ENCODE measurements around the gene IQSEC3. TPM values are rescaled to one million over a fixed set of nuclear protein-coding genes. Genes with fewer than 3 reads are reported as not detected.
"Not testable (repeated sequence)": the region's sequence is repeated elsewhere in the genome, so short reads cannot be mapped to it uniquely, and the experiment has no call there.

Gene IQSEC3
- total RNA-seq, 1 experiment from 2014 or later: 0.55 TPM

DNA sequence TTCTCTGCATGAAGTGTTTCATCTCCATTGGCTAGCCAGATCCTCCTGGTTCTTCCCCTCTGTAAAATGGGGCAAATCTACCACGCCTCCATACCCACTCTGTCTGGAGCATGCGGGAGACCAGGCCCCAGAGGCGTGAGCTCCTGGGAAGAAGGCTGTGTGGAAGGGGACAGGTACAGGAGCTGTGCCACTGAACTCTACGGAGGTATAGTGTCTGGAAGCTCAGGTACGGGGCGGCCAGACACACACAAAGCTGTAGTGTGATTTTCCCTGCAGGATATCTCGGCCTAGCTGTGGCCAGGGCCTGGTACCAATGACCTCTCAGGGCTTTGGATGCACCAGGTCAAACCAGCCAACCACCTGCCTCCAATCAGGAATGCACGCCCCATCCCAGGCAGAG is 10.0 kb downstream of the IQSEC3 start:
- not testable (repeated sequence) for H3K4me3 Mint-ChIP-seq
- no CpG with 5 or more reads among the region's 8 CpGs for WGBS (ENCODE audit: extremely low coverage, insufficient read length, low lambda C conversion rate)

DNA sequence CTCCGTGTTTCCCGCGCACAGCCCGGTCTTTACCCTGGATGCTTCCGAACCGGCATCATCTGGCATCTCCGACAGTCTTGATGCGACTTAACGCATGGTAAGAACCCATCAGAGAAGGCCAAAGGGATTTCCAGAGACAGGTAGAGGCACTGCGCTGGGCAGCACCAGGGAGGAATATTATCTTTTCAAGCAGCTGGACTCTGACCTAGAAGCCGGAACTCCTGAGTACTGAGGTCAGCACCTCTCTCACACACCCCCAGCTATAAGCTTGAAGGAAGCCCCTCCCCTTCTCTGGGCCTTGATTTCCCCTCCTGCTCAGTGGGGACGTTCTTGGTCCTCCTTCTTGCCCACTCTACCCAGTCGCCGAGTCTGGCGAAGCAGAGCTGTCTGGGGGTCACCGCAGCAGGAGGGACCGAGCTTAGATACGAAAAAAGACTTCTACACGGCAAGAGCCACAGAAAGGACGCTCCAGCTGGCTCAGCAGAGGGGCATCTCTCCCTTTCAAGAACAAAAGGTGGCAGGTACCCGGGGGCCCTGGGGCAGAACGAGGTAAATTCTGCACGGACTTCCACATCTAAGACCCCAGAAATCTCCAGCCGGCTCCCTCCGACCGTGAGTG is 10.6 kb downstream of the IQSEC3 start:
- H2BK20ac ChIP-seq (ENCODE audit: low read depth, low read length, poor library complexity, severe bottlenecking); H3K4ac ChIP-seq (ENCODE audit: low read depth, low read length); DNase-seq; H2BK5ac ChIP-seq (ENCODE audit: insufficient read length, low read length); H4K5ac ChIP-seq (ENCODE audit: insufficient read length, low read depth, low read length); H3K23me2 ChIP-seq (ENCODE audit: insufficient read length, low read depth, low read length, poor library complexity, severe bottlenecking); H3K18ac ChIP-seq (ENCODE audit: insufficient read length, low read depth, low read length); H3T11ph ChIP-seq (ENCODE audit: low read length); H3K14ac ChIP-seq (ENCODE audit: insufficient read depth, low read length); H3K27me3 ChIP-seq (ENCODE audit: insufficient read depth, low read length); H3K23ac ChIP-seq (ENCODE audit: insufficient read length, low read depth, low read length); H3K27ac ChIP-seq (ENCODE audit: insufficient read length, low read depth, low read length); H2BK15ac ChIP-seq (ENCODE audit: low read depth, low read length); H2AFZ ChIP-seq (ENCODE audit: low read length); H3K9me3 ChIP-seq (ENCODE audit: control insufficient read depth, low read depth, low read length); H3K4me2 ChIP-seq (ENCODE audit: insufficient read depth, insufficient read length, low read length); H2BK120ac ChIP-seq (ENCODE audit: low read depth, low read length, poor library complexity, severe bottlenecking); H4K91ac ChIP-seq (ENCODE audit: insufficient read length, low read depth, low read length); H3K27ac Mint-ChIP-seq; H3K56ac ChIP-seq (ENCODE audit: insufficient read length, low read depth, low read length); H3K9me3 Mint-ChIP-seq; H3K36me3 Mint-ChIP-seq (ENCODE audit: insufficient read depth in 1 of 3, low read depth in 3 of 3); H3K4me3 Mint-ChIP-seq; H2BK12ac ChIP-seq (ENCODE audit: insufficient read length, low read depth, low read length); H3K9ac ChIP-seq (ENCODE audit: extremely low read depth, insufficient read length, low read length); H3K79me1 ChIP-seq (ENCODE audit: insufficient read depth, low read depth, low read length, poor library complexity, severe bottlenecking); H3K79me2 ChIP-seq (ENCODE audit: insufficient read depth, low read length); H2AK5ac ChIP-seq (ENCODE audit: insufficient read length, low read length); H3K4me1 ChIP-seq (ENCODE audit: insufficient read depth, low read length); H4K8ac ChIP-seq (replicated peaks; ENCODE audit: insufficient read length, low read depth, low read length); H4K20me1 ChIP-seq (ENCODE audit: control insufficient read depth, insufficient read depth, insufficient read length): not testable (repeated sequence)
- peaks cover 66% of the 10 kb centered on the region for H3K27me3 Mint-ChIP-seq (ENCODE audit: low read depth)
- no CpG with 5 or more reads among the region's 26 CpGs for WGBS (ENCODE audit: extremely low coverage, insufficient read length, low lambda C conversion rate)
- H3K4me1 Mint-ChIP-seq: peaks cover 9 to 14% of the 10 kb centered on the region in 2 experiments; a peak in 3 of 4 replicates

More for the DNA sequence above, 10.0 kb downstream of the IQSEC3 start:
- H3K4ac ChIP-seq (ENCODE audit: low read depth, low read length); H3K9ac ChIP-seq (ENCODE audit: extremely low read depth, insufficient read length, low read length); H4K5ac ChIP-seq (ENCODE audit: insufficient read length, low read depth, low read length); H4K8ac ChIP-seq (replicated peaks; ENCODE audit: insufficient read length, low read depth, low read length); H3T11ph ChIP-seq (ENCODE audit: low read length); H3K27me3 ChIP-seq (ENCODE audit: insufficient read depth, low read length); H3K79me1 ChIP-seq (ENCODE audit: insufficient read depth, low read depth, low read length, poor library complexity, severe bottlenecking); H3K79me2 ChIP-seq (ENCODE audit: insufficient read depth, low read length); H2BK15ac ChIP-seq (ENCODE audit: low read depth, low read length); H2BK12ac ChIP-seq (ENCODE audit: insufficient read length, low read depth, low read length); H4K91ac ChIP-seq (ENCODE audit: insufficient read length, low read depth, low read length); H3K4me1 ChIP-seq (ENCODE audit: insufficient read depth, low read length); H3K4me2 ChIP-seq (ENCODE audit: insufficient read depth, insufficient read length, low read length); H3K36me3 Mint-ChIP-seq (ENCODE audit: insufficient read depth in 1 of 3, low read depth in 3 of 3); H2BK5ac ChIP-seq (ENCODE audit: insufficient read length, low read length); H3K14ac ChIP-seq (ENCODE audit: insufficient read depth, low read length); H3K27ac Mint-ChIP-seq; H3K27ac ChIP-seq (ENCODE audit: insufficient read length, low read depth, low read length); H2BK20ac ChIP-seq (ENCODE audit: low read depth, low read length, poor library complexity, severe bottlenecking); H3K9me3 ChIP-seq (ENCODE audit: control insufficient read depth, low read depth, low read length); DNase-seq; H3K56ac ChIP-seq (ENCODE audit: insufficient read length, low read depth, low read length); H2BK120ac ChIP-seq (ENCODE audit: low read depth, low read length, poor library complexity, severe bottlenecking); H3K23me2 ChIP-seq (ENCODE audit: insufficient read length, low read depth, low read length, poor library complexity, severe bottlenecking); H2AK5ac ChIP-seq (ENCODE audit: insufficient read length, low read length); H4K20me1 ChIP-seq (ENCODE audit: control insufficient read depth, insufficient read depth, insufficient read length); H2AFZ ChIP-seq (ENCODE audit: low read length); H3K23ac ChIP-seq (ENCODE audit: insufficient read length, low read depth, low read length); H3K18ac ChIP-seq (ENCODE audit: insufficient read length, low read depth, low read length); H3K9me3 Mint-ChIP-seq: not testable (repeated sequence)
- H3K4me1 Mint-ChIP-seq: peaks cover 9 to 14% of the 10 kb centered on the region in 2 experiments; a peak in 3 of 4 replicates
- peaks cover 64% of the 10 kb centered on the region for H3K27me3 Mint-ChIP-seq (ENCODE audit: low read depth)

Data from H9 (cell line).